Measurements from ENCODE around the gene MGAT4C.
"Not testable (repeated sequence)": the region's sequence is repeated elsewhere in the genome, so short reads cannot be mapped to it uniquely, and the experiment has no call there.

Gene MGAT4C

GRCh38 chr12:86097161-86097560 lies 159.0 kb downstream of the MGAT4C start:
- Histone ChIP-seq H3K36me3 (ENCODE audit: control insufficient read depth, insufficient read depth, low read length) (no peaks in the 10 kb centered on the region), H3K4me1 (ENCODE audit: control insufficient read depth, insufficient read depth, low read length) (no peaks in the 10 kb centered on the region), H3K27me3 (ENCODE audit: control insufficient read depth, insufficient read depth, low read length, poor library complexity, severe bottlenecking) (no peaks in the 10 kb centered on the region), H3K9me3 (ENCODE audit: control insufficient read depth, low read length) (no peaks in the 10 kb centered on the region), H3K27ac (ENCODE audit: insufficient read depth, low read depth, low read length, poor library complexity, severe bottlenecking) (no peak overlapping the region), H3K4me3 (ENCODE audit: insufficient read depth, low read depth, low read length) (no peak overlapping the region)

DNA sequence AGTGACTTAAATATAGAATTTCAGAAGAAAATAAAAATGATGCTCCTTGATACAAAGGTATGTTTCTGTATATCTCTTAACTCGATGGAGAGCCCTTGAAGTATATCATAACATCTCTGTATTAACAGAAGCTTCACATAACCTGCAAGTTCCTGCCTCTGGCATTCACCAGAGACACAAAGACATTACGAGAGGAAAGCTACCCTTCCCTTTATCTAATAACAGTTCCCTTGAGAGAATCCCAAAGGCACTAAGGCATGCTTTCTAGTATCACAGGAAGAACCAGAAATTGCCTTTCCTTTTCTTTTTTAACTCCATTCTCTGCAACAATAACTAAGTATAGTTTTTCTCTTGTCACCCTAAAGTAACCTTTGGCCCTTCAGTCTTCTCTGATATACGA lies 164.5 kb downstream of the MGAT4C start:
- 65 to 72% methylated on average over 3 of the region's 3 CpGs for WGBS, 2 experiments
- Histone ChIP-seq H3K9me3 (ENCODE audit: control insufficient read depth, low read length) (no peaks in the 10 kb centered on the region), H3K27ac (ENCODE audit: insufficient read depth, low read depth, low read length, poor library complexity, severe bottlenecking) (no peak overlapping the region), H3K4me3 (ENCODE audit: insufficient read depth, low read depth, low read length) (no peak overlapping the region), H3K4me1 (ENCODE audit: control insufficient read depth, insufficient read depth, low read length) (no peaks in the 10 kb centered on the region), H3K36me3 (ENCODE audit: control insufficient read depth, insufficient read depth, low read length) (no peaks in the 10 kb centered on the region), H3K27me3 (ENCODE audit: control insufficient read depth, insufficient read depth, low read length, poor library complexity, severe bottlenecking) (no peaks in the 10 kb centered on the region)

- no peaks in the 10 kb centered on the region for H3K36me3 ChIP-seq (ENCODE audit: control insufficient read depth, insufficient read depth, low read length)
- no peak overlapping the region for H3K27ac ChIP-seq (ENCODE audit: insufficient read depth, low read depth, low read length, poor library complexity, severe bottlenecking)
- no peaks in the 10 kb centered on the region for H3K27me3 ChIP-seq (ENCODE audit: control insufficient read depth, insufficient read depth, low read length, poor library complexity, severe bottlenecking)
- H3K4me1 ChIP-seq (ENCODE audit: control insufficient read depth, insufficient read depth, low read length): no peaks in the 10 kb centered on the region
- H3K9me3 ChIP-seq (ENCODE audit: control insufficient read depth, low read length): no peaks in the 10 kb centered on the region
- H3K4me3 ChIP-seq (ENCODE audit: insufficient read depth, low read depth, low read length): no peak overlapping the region
Observed at GRCh38 chr12:86081843-86082242, 174.3 kb downstream of the MGAT4C start.

- H3K4me1 ChIP-seq (ENCODE audit: control insufficient read depth, insufficient read depth, low read length); H3K27me3 ChIP-seq (ENCODE audit: control insufficient read depth, insufficient read depth, low read length, poor library complexity, severe bottlenecking); H3K4me3 ChIP-seq (ENCODE audit: insufficient read depth, low read depth, low read length); H3K9me3 ChIP-seq (ENCODE audit: control insufficient read depth, low read length); H3K27ac ChIP-seq (ENCODE audit: insufficient read depth, low read depth, low read length, poor library complexity, severe bottlenecking); H3K36me3 ChIP-seq (ENCODE audit: control insufficient read depth, insufficient read depth, low read length): not testable (repeated sequence)
- WGBS, 2 experiments: 94 to 96% methylated on average over 4 of the region's 4 CpGs
Observed at GRCh38 chr12:86059052-86059451, 197.1 kb downstream of the MGAT4C start.

- Histone ChIP-seq H3K27ac (ENCODE audit: insufficient read depth, low read depth, low read length, poor library complexity, severe bottlenecking) (no peak overlapping the region), H3K9me3 (ENCODE audit: control insufficient read depth, low read length) (no peaks in the 10 kb centered on the region), H3K4me3 (ENCODE audit: insufficient read depth, low read depth, low read length) (no peak overlapping the region), H3K36me3 (ENCODE audit: control insufficient read depth, insufficient read depth, low read length) (no peaks in the 10 kb centered on the region), H3K27me3 (ENCODE audit: control insufficient read depth, insufficient read depth, low read length, poor library complexity, severe bottlenecking) (no peaks in the 10 kb centered on the region), H3K4me1 (ENCODE audit: control insufficient read depth, insufficient read depth, low read length) (no peaks in the 10 kb centered on the region)
- 95 to 100% methylated on average over 1 of the region's 2 CpGs for WGBS, 2 experiments
Observed at GRCh38 chr12:86057092-86057845, 198.9 kb downstream of the MGAT4C start.

- Histone ChIP-seq H3K4me3 (ENCODE audit: insufficient read depth, low read depth, low read length) (no peak overlapping the region), H3K27me3 (ENCODE audit: control insufficient read depth, insufficient read depth, low read length, poor library complexity, severe bottlenecking) (no peaks in the 10 kb centered on the region), H3K27ac (ENCODE audit: insufficient read depth, low read depth, low read length, poor library complexity, severe bottlenecking) (no peak overlapping the region), H3K9me3 (ENCODE audit: control insufficient read depth, low read length) (no peaks in the 10 kb centered on the region), H3K4me1 (ENCODE audit: control insufficient read depth, insufficient read depth, low read length) (no peaks in the 10 kb centered on the region), H3K36me3 (ENCODE audit: control insufficient read depth, insufficient read depth, low read length) (no peaks in the 10 kb centered on the region)
- 87 to 91% methylated on average over 3 to 5 of the region's 5 CpGs for whole genome bisulfite sequencing, 2 experiments
Observed at GRCh38 chr12:86052921-86053320, 203.3 kb downstream of the MGAT4C start.

DNA sequence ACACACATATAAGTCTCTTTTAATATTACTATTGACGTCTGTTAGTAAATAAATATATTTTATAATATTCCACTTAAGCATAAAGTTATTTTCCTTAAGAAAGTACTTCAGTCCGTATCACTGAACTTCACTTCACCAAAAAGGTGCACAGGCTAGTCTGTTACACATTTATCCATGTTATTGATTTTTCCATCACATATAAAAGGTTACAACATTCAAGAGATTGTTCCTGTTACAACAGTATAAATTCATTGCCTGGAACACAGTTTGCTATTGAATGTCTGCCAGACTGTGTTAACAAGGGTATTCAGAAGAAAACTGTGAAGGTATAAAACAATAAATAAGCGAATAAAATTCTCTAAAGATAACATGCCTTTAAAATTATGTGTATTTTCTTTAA lies 206.2 kb downstream of the MGAT4C start:
- 86 to 100% methylated on average over 1 of the region's 3 CpGs for WGBS, 2 experiments
- H3K27me3 ChIP-seq (ENCODE audit: control insufficient read depth, insufficient read depth, low read length, poor library complexity, severe bottlenecking): no peaks in the 10 kb centered on the region
- H3K4me1 ChIP-seq (ENCODE audit: control insufficient read depth, insufficient read depth, low read length): no peaks in the 10 kb centered on the region
- no peaks in the 10 kb centered on the region for H3K36me3 ChIP-seq (ENCODE audit: control insufficient read depth, insufficient read depth, low read length)
- no peak overlapping the region for H3K4me3 ChIP-seq (ENCODE audit: insufficient read depth, low read depth, low read length)
- H3K9me3 ChIP-seq (ENCODE audit: control insufficient read depth, low read length): no peaks in the 10 kb centered on the region
- H3K27ac ChIP-seq (ENCODE audit: insufficient read depth, low read depth, low read length, poor library complexity, severe bottlenecking): no peak overlapping the region

GRCh38 chr12:86044396-86044795 lies 211.8 kb downstream of the MGAT4C start:
- no peaks in the 10 kb centered on the region for H3K27me3 ChIP-seq (ENCODE audit: control insufficient read depth, insufficient read depth, low read length, poor library complexity, severe bottlenecking)
- no peaks in the 10 kb centered on the region for H3K9me3 ChIP-seq (ENCODE audit: control insufficient read depth, low read length)
- 91 to 92% methylated on average over 5 of the region's 5 CpGs for WGBS, 2 experiments
- no peaks in the 10 kb centered on the region for H3K4me1 ChIP-seq (ENCODE audit: control insufficient read depth, insufficient read depth, low read length)
- H3K36me3 ChIP-seq (ENCODE audit: control insufficient read depth, insufficient read depth, low read length): no peaks in the 10 kb centered on the region
- H3K4me3 ChIP-seq (ENCODE audit: insufficient read depth, low read depth, low read length): no peak overlapping the region
- no peak overlapping the region for H3K27ac ChIP-seq (ENCODE audit: insufficient read depth, low read depth, low read length, poor library complexity, severe bottlenecking)

DNA sequence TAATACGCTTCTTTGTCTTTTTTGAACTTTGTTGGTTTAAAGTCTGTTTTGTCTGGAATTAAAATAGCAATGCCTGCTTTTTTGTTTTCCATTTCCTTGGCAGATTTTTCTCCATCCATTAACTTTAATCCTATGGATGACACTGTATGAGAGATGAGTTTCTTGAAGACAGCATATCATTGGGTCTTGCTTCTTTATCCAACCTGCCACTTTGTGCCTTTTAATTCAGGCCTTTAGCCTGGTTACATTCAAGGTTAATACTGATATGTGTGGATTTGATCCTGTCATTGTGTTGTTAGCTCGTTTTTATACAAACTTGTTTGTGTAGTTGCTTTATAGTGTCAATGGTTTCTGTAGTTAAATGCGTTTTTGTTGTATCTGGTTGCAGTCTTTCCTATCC lies 214.1 kb downstream of the MGAT4C start:
- Histone ChIP-seq H3K27ac (ENCODE audit: insufficient read depth, low read depth, low read length, poor library complexity, severe bottlenecking) (no peak overlapping the region), H3K9me3 (ENCODE audit: control insufficient read depth, low read length) (no peaks in the 10 kb centered on the region), H3K36me3 (ENCODE audit: control insufficient read depth, insufficient read depth, low read length) (no peaks in the 10 kb centered on the region), H3K4me3 (ENCODE audit: insufficient read depth, low read depth, low read length) (no peak overlapping the region), H3K27me3 (ENCODE audit: control insufficient read depth, insufficient read depth, low read length, poor library complexity, severe bottlenecking) (no peaks in the 10 kb centered on the region), H3K4me1 (ENCODE audit: control insufficient read depth, insufficient read depth, low read length) (no peaks in the 10 kb centered on the region)
- 86 to 91% methylated on average over 2 to 3 of the region's 3 CpGs for WGBS, 2 experiments

GRCh38 chr12:86018361-86018760 lies 237.8 kb downstream of the MGAT4C start:
- 87 to 95% methylated on average over 2 of the region's 3 CpGs for WGBS, 2 experiments
- Histone ChIP-seq H3K4me3 (ENCODE audit: insufficient read depth, low read depth, low read length) (no peak overlapping the region), H3K4me1 (ENCODE audit: control insufficient read depth, insufficient read depth, low read length) (no peaks in the 10 kb centered on the region), H3K9me3 (ENCODE audit: control insufficient read depth, low read length) (no peaks in the 10 kb centered on the region), H3K27me3 (ENCODE audit: control insufficient read depth, insufficient read depth, low read length, poor library complexity, severe bottlenecking) (no peaks in the 10 kb centered on the region), H3K36me3 (ENCODE audit: control insufficient read depth, insufficient read depth, low read length) (no peaks in the 10 kb centered on the region), H3K27ac (ENCODE audit: insufficient read depth, low read depth, low read length, poor library complexity, severe bottlenecking) (no peak overlapping the region)

GRCh38 chr12:86015026-86015425 lies 241.2 kb downstream of the MGAT4C start:
- Histone ChIP-seq H3K9me3 (ENCODE audit: control insufficient read depth, low read length) (no peaks in the 10 kb centered on the region), H3K27ac (ENCODE audit: insufficient read depth, low read depth, low read length, poor library complexity, severe bottlenecking) (no peak overlapping the region), H3K36me3 (ENCODE audit: control insufficient read depth, insufficient read depth, low read length) (no peaks in the 10 kb centered on the region), H3K27me3 (ENCODE audit: control insufficient read depth, insufficient read depth, low read length, poor library complexity, severe bottlenecking) (no peaks in the 10 kb centered on the region), H3K4me3 (ENCODE audit: insufficient read depth, low read depth, low read length) (no peak overlapping the region), H3K4me1 (ENCODE audit: control insufficient read depth, insufficient read depth, low read length) (no peaks in the 10 kb centered on the region)
- 91 to 93% methylated on average over 5 of the region's 5 CpGs for WGBS, 2 experiments
